GM12878 (cell line): ENCODE results near the gene NPIPB8. TPM values are rescaled to one million over a fixed set of nuclear protein-coding genes. Genes with fewer than 3 reads are reported as not detected.

Source experiments
- ATAC-seq: fragments of 200-7000 bp; cut with Tn5 transposase; 3 replicates; pipeline ENCODE4 v1.9.1; 2020; ENCODE audit warnings: mild to moderate bottlenecking, moderate library complexity
- BruUV-seq: library from RNA; stranded (reverse); fragments of 400-500 nt; replicated peaks from 2 replicates; lab custom pipeline; 2021; lab: Mats Ljungman, UMichigan
- CTCF ChIA-PET: fragments of 300-600 bp; sonication (Branson Sonifier 250); formaldehyde crosslinking; extraction: SDS; loops from one replicate; lab custom pipeline; 2021; ENCODE audit warnings: inconsistent platforms; lab: Yijun Ruan, JAX
- POLR2A ChIA-PET: fragments of 350-600 bp; formaldehyde crosslinking; extraction: SDS; loops from one replicate; lab custom pipeline; 2021; ENCODE audit warnings: inconsistent platforms; lab: Charles Lee
- RAD21 ChIA-PET: fragments of 300-600 bp; sonication (Branson Sonifier 250); formaldehyde crosslinking; loops from one replicate; lab custom pipeline; 2023; ENCODE audit warnings: antibody characterized with exemption; ENCODE audit not compliant: unreplicated experiment; lab: Charles Lee
- SMC1A ChIA-PET: fragments of 300-600 bp; sonication (Branson Sonifier 250); formaldehyde crosslinking; loops from one replicate; lab custom pipeline; 2023; ENCODE audit not compliant: unreplicated experiment, uncharacterized antibody; lab: Charles Lee
- DNase-seq: peaks from one replicate; pipeline ENCODE4 v3.0.0-alpha.2; 2011; ENCODE audit warnings: low read depth, low spot score
- FAIRE-seq: peaks from 3 replicates; lab custom pipeline; 2011; peaks lifted over from hg19 to GRCh38; lab: Jason Lieb, UNC
- H2AFZ ChIP-seq: 2 replicates; pipeline ENCODE4 v1.6.0; 2011; ENCODE audit warnings: low read depth, low read length, control low read depth; ENCODE audit not compliant: control insufficient read depth
- H3K27ac ChIP-seq: 2 replicates; pipeline ENCODE4 v1.5.1; 2011; ENCODE audit warnings: control low read depth; ENCODE audit not compliant: control insufficient read depth, insufficient read depth
- H3K27me3 ChIP-seq, 2 experiments: replicated peaks in 1 of 2; 2 replicates each; pipeline versions ENCODE4 v1.6.0 to v1.6.1; 2011; ENCODE audit warnings: low read length in 1 of 2; ENCODE audit not compliant: control insufficient read depth in 2 of 2, insufficient read depth in 2 of 2
- H3K36me3 ChIP-seq, 2 experiments: 2 replicates each; pipeline ENCODE4 v1.5.1; 2011; ENCODE audit warnings: low read length in 1 of 2; ENCODE audit not compliant: control insufficient read depth in 2 of 2, insufficient read depth in 2 of 2
- H3K4me1 ChIP-seq: 2 replicates; pipeline ENCODE4 v1.6.1; 2011; ENCODE audit warnings: mild to moderate bottlenecking, low read length, moderate library complexity, mixed read lengths; ENCODE audit not compliant: control insufficient read depth, insufficient read depth
- H3K4me2 ChIP-seq: 2 replicates; pipeline ENCODE4 v1.6.0; 2011; ENCODE audit warnings: control low read depth; ENCODE audit not compliant: control insufficient read depth, insufficient read depth
- H3K4me3 ChIP-seq: fragments of 200-600 bp; sonication (generic); 2 replicates; pipeline ENCODE4 v1.5.1; 2016
- H3K79me2 ChIP-seq: 2 replicates; pipeline ENCODE4 v1.6.0; 2011; ENCODE audit warnings: low read length; ENCODE audit not compliant: control insufficient read depth, insufficient read depth
- H3K9ac ChIP-seq: 2 replicates; pipeline ENCODE4 v1.8.0; 2011; ENCODE audit warnings: low read length, control low read depth, mixed read lengths; ENCODE audit not compliant: control insufficient read depth, insufficient read depth
- H3K9me3 ChIP-seq: replicated peaks from 3 replicates; pipeline ENCODE4 v1.5.1; 2011; ENCODE audit warnings: mild to moderate bottlenecking, low read length; ENCODE audit not compliant: control insufficient read depth, insufficient read depth
- H4K20me1 ChIP-seq: 2 replicates; pipeline ENCODE4 v1.6.0; 2011; ENCODE audit not compliant: control insufficient read depth, insufficient read depth
- BACH1 ChIP-seq: fragments of 450-650 bp; IDR thresholded peaks from 2 replicates; pipeline ENCODE4 v1.6.1; 2017; ENCODE audit warnings: mild to moderate bottlenecking, borderline replicate concordance
- BMI1 ChIP-seq: fragments of 450-650 bp; IDR thresholded peaks from 2 replicates; pipeline ENCODE4 v1.6.1; 2016; ENCODE audit warnings: mild to moderate bottlenecking, moderate library complexity, borderline replicate concordance
- CBFB ChIP-seq: IDR thresholded peaks from 2 replicates; pipeline ENCODE4 v1.6.1; 2016; ENCODE audit warnings: antibody characterized with exemption, low read depth
- MTA2 ChIP-seq: fragments of 450-650 bp; IDR thresholded peaks from 2 replicates; pipeline ENCODE4 v1.6.1; 2016; ENCODE audit warnings: low read depth, mild to moderate bottlenecking, moderate library complexity
- MYC ChIP-seq: IDR thresholded peaks from 2 replicates; pipeline ENCODE4 v1.6.1; 2011; ENCODE audit warnings: mild to moderate bottlenecking, low read length, moderate library complexity, inconsistent platforms; ENCODE audit not compliant: insufficient read depth, insufficient replicate concordance, insufficient read length, severe bottlenecking
- PAX5 ChIP-seq: IDR thresholded peaks from 2 replicates; pipeline ENCODE4 v1.6.1; 2011; ENCODE audit warnings: low read depth, low read length, borderline replicate concordance
- PAX8 ChIP-seq: fragments of 450-650 bp; IDR thresholded peaks from 2 replicates; pipeline ENCODE4 v1.6.1; 2017; ENCODE audit warnings: mild to moderate bottlenecking, moderate library complexity
- PKNOX1 ChIP-seq: fragments of 450-650 bp; IDR thresholded peaks from 2 replicates; pipeline ENCODE4 v1.6.1; 2016; ENCODE audit warnings: mild to moderate bottlenecking
- SUPT20H ChIP-seq: IDR thresholded peaks from 2 replicates; pipeline ENCODE4 v1.6.1; 2011; ENCODE audit warnings: low read depth, mild to moderate bottlenecking, low read length, moderate library complexity, borderline replicate concordance; ENCODE audit not compliant: control insufficient read depth
- TBL1XR1 ChIP-seq: IDR thresholded peaks from 2 replicates; pipeline ENCODE4 v1.6.1; 2012; ENCODE audit warnings: low read depth, low read length, improper control_type of control experiment
- WGBS: methylation state at CpG from one replicate; pipeline ENCODE4 v1.1.6; 2016; ENCODE audit warnings: low lambda C conversion rate; ENCODE audit not compliant: insufficient replicate concordance, insufficient coverage; ENCODE audit errors: missing lambda C conversion rate; 5-methylcytosine and 5-hydroxymethylcytosine counted together
- in situ Hi-C: fragments of 300-500 bp; cut with MboI; formaldehyde crosslinking; loops from 9 replicates; pipeline ENCODE4 v1.14.3; 2018; ENCODE audit warnings: mixed read lengths
- intact Hi-C: fragments of 100-400 bp; cut with micrococcal nuclease; formaldehyde crosslinking; loops from one replicate; pipeline ENCODE4 v1.14.2; 2022; ENCODE audit not compliant: unreplicated experiment
- polyA plus RNA-seq, 11 experiments: library from polyadenylated mRNA; depleted of rRNA in 4 of 11; unstranded in 6 of 11; stranded (reverse) in 5 of 11; fragments of >200 nt; fragmentation: Nextera tagmentation in 4 of 11; fragmentation: Illumina TruSeq in 1 of 11; extraction: Ambion mirVana in 4 of 11; extraction: Trizol in 1 of 11; gene quantifications; 1 replicate in 1 of 11; 2 replicates in 10 of 11; pipeline versions ENCODE4 v1.2.1 to v1.2.3, GENCODE V29; 2011 to 2016; ENCODE audit warnings: inconsistent platforms in 2 of 11, missing spikeins in 2 of 11, low read depth in 1 of 11
- total RNA-seq, 4 experiments: library from RNA; depleted of rRNA in 3 of 4; stranded (reverse); fragments of >200 nt in 3 of 4; fragmentation: Illumina TruSeq in 1 of 4; extraction: Trizol in 1 of 4; gene quantifications; 2 replicates each; pipeline versions ENCODE4 v1.2.1 to v1.2.3, GENCODE V29; 2013 to 2021

Gene NPIPB8
- total and polyA plus RNA-seq, 10 of the 15 experiments (the other 5 are each of a cell fraction or from before 2014, with no cell fraction given), result 0.03 to 1.2 (median 0.56) TPM; not detected in 5

DNA sequence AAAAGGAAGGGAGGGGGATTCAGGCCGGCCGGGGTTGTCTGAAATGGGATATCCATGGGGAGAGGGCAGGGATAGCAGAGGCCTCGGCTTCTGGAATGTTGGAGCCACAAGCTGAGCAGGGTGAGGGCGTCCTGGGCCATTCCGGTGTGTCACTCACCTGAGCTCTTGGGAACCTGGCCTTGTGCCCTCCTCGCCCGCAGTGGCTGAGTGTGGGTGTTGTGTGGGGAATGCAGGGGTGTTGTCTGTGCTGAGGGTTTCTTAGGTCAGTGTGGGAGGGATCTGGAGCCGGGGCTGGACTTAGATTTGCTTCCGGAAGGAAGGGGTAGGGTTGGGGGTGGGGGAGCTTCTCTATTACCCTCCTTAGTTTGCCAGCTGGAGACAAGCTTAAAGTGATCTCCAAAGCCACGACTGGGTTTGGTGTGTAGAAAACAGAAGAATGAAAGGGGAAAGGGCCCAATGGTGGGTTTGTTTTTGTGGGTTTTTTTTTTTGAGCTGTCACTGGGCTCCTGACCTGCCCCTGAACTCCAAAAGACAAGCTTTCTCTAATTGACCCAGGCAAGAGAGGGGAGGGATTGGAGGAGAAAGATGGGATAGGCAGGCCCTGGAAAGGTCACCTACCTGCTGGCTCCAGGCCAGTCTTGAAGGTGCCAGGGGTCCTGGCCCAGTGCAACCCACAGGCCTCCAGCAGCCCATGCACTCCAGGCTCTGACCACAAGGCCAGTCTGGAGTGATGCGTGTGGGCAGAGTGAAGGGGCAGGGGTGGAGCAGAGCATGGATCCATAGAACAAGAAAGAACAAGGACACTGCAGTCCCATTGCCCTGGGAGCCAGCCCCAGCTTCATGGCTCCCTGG lies 40.8 kb upstream of the NPIPB8 start, which contains the start of gene SULT1A2:
Gene SULT1A2 (minus strand): TSS at position 211 of the 852 bp plus-strand sequence. CDS start 1,120 bp downstream, outside the sequence.
- Histone ChIP-seq H3K4me1 (no peaks in the 10 kb centered on the region), H3K36me3 (no peaks in the 10 kb centered on the region; a peak in 1 of 4 replicates), H3K27me3 (no peaks in the 10 kb centered on the region), H2AFZ (no peak within 1 kb of the TSS), H3K9ac (no peak within 1 kb of the TSS), H3K4me2 (no peak within 1 kb of the TSS), H3K79me2 (no peaks in the 10 kb centered on the region), H3K27ac (no peak within 1 kb of the TSS), H4K20me1 (no peaks in the 10 kb centered on the region), H3K9me3 (no peaks in the 10 kb centered on the region), H3K4me3 (no peak within 1 kb of the TSS)
- ChIA-PET RAD21 (no interaction called here), POLR2A (no interaction called here), SMC1A (no interaction called here), CTCF (interaction anchor here (0.6 kb wide), 1 partner anchor 13 kb away, joined by 3 read pairs; the partner anchor contains the start of gene SULT1A1)
- TF ChIP-seq CBFB, result no peak
- no peak for TF ChIP-seq MYC
- no peak for TF ChIP-seq BMI1
- no peak for TF ChIP-seq PAX5
- no peak for TF ChIP-seq BACH1
- no peak for TF ChIP-seq PAX8
- TF ChIP-seq PKNOX1, result no peak
- TF ChIP-seq SUPT20H, result no peak
- TF ChIP-seq TBL1XR1, result no peak
- no peak for TF ChIP-seq MTA2
- 54% methylated on average over 7 of the region's 11 CpGs for WGBS
- no peak for ATAC-seq
- intact Hi-C loops, result no loop called here
- DNase-seq, result no peak
- no TSS peak for BruUV-seq
- in situ Hi-C loops, result no loop called here
- FAIRE-seq, result no peak
